SH-SY5Y (cell line): ENCODE measurements around the gene PLPPR2.

Experiments
- GATA2 ChIP-seq: IDR thresholded peaks from 2 replicates; pipeline ENCODE4 v1.6.1; 2011; ENCODE audit warnings: mild to moderate bottlenecking, low read depth, low read length
- GATA3 ChIP-seq: IDR thresholded peaks from 2 replicates; pipeline ENCODE4 v1.6.1; 2011; ENCODE audit warnings: low read depth, mild to moderate bottlenecking, low read length, moderate library complexity

DNA sequence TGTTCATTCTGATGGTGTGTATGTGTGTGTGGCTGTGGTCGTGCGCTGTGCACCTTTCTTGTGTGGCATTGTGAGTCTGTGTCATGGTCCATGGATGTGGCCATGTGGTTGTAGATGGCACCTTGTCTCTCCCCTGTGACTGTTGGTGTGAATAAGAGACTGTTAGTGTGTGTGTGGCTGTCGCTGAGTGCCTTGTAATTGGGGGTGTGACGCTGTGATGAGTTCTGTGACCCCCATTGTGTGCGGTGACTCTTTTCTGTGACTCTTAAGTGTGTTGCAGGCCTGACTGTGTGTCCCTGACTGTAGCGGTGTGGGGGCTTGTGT is 804 bp downstream of the PLPPR2 start:
- TF ChIP-seq GATA2 (no peak), GATA3 (no peak)
